SK-N-SH (cell line): ENCODE results near the gene RPA3. TPM values are rescaled to one million over a fixed set of nuclear protein-coding genes. Genes with fewer than 3 reads are reported as not detected.
A peak's percentile ranks its signal among the peaks of the same experiment; 100 is the strongest.

Experiments
- CTCF ChIA-PET: fragments of 300-600, 350-600 bp; formaldehyde crosslinking; extraction: SDS; loops from one replicate; lab custom pipeline; 2021; lab: Yijun Ruan, JAX
- POLR2A ChIA-PET: fragments of 350-600 bp; sonication (Branson Sonifier 250); formaldehyde crosslinking; extraction: SDS; loops from one replicate; lab custom pipeline; 2020; ENCODE audit warnings: antibody characterized with exemption, inconsistent platforms; lab: Yijun Ruan, JAX
- DNase-seq: peaks from one replicate; pipeline ENCODE4 v3.0.0; 2012
- H2AFZ ChIP-seq: fragments of 200-600 bp; sonication (generic); 2 replicates; pipeline ENCODE4 v1.8.1; 2016; ENCODE audit warnings: antibody characterized with exemption, mild to moderate bottlenecking, low read depth
- H3F3A ChIP-seq: fragments of 200-600 bp; sonication (generic); replicated peaks from 2 replicates; pipeline ENCODE3; 2016; ENCODE audit warnings: antibody characterized with exemption, mild to moderate bottlenecking; ENCODE audit not compliant: insufficient read depth
- H3K27ac ChIP-seq, 2 experiments: fragments of 200-500 bp in 1 of 2; fragments of 200-600 bp in 1 of 2; sonication (Bioruptor generic) in 1 of 2; sonication (generic), shearing (Covaris generic) in 1 of 2; 2 replicates each; pipeline versions ENCODE4 v1.5.1 to v1.6.1; 2014 to 2016; ENCODE audit warnings: low read depth in 2 of 2, inconsistent platforms in 1 of 2, low read length in 1 of 2, mild to moderate bottlenecking in 1 of 2, mixed read lengths in 1 of 2
- H3K27me3 ChIP-seq: fragments of 200-600 bp; sonication (generic), shearing (Covaris generic); 2 replicates; pipeline ENCODE4 v1.6.1; 2016; ENCODE audit warnings: mixed run types; ENCODE audit not compliant: insufficient read depth
- H3K36me3 ChIP-seq, 2 experiments: fragments of 200-500 bp in 1 of 2; fragments of 200-600 bp in 1 of 2; sonication (Bioruptor generic) in 1 of 2; sonication (generic) in 1 of 2; replicated peaks in 1 of 2; 2 replicates each; pipeline versions ENCODE3 to v1.5.1; 2014 to 2016; ENCODE audit warnings: low read length in 1 of 2, mild to moderate bottlenecking in 1 of 2; ENCODE audit not compliant: insufficient read depth in 2 of 2, control insufficient read depth in 1 of 2
- H3K4me1 ChIP-seq, 2 experiments: fragments of 200-500 bp in 1 of 2; fragments of 200-600 bp in 1 of 2; sonication (Bioruptor generic) in 1 of 2; sonication (generic), shearing (Covaris generic) in 1 of 2; 2 replicates each; pipeline versions ENCODE4 v1.5.1 to v1.6.1; 2014 to 2016; ENCODE audit warnings: low read depth in 1 of 2, low read length in 1 of 2, mixed run types in 1 of 2; ENCODE audit not compliant: insufficient read depth in 2 of 2, control insufficient read depth in 1 of 2
- H3K4me2 ChIP-seq: fragments of 200-600 bp; sonication (generic), shearing (Covaris generic); 2 replicates; pipeline ENCODE4 v1.6.1; 2017; ENCODE audit warnings: mixed run types
- H3K4me3 ChIP-seq, 2 experiments: fragments of 200-500 bp in 1 of 2; fragments of 200-600 bp in 1 of 2; sonication (Bioruptor generic) in 1 of 2; sonication (generic), shearing (Covaris generic) in 1 of 2; 2 replicates each; pipeline versions ENCODE4 v1.5.1 to v1.8.1; 2014 to 2016; ENCODE audit warnings: low read depth in 2 of 2, inconsistent platforms in 1 of 2, low read length in 1 of 2, mild to moderate bottlenecking in 1 of 2, mixed read lengths in 1 of 2, moderate library complexity in 1 of 2
- H3K79me2 ChIP-seq: fragments of 200-600 bp; sonication (generic); 2 replicates; pipeline ENCODE4 v1.8.1; 2017; ENCODE audit warnings: mild to moderate bottlenecking; ENCODE audit not compliant: insufficient read depth
- H3K9ac ChIP-seq: fragments of 200-600 bp; sonication (generic); 2 replicates; pipeline ENCODE4 v1.6.1; 2017; ENCODE audit warnings: mixed run types
- H3K9me2 ChIP-seq: fragments of 200-600 bp; sonication (generic); 2 replicates; pipeline ENCODE4 v1.6.1; 2017; ENCODE audit warnings: mixed run types
- H3K9me3 ChIP-seq: fragments of 200-600 bp; sonication (generic); 2 replicates; pipeline ENCODE4 v1.6.1; 2017; ENCODE audit warnings: mixed run types, mild to moderate bottlenecking, moderate library complexity
- H4K20me1 ChIP-seq: fragments of 200-600 bp; sonication (generic); 2 replicates; pipeline ENCODE4 v1.6.1; 2017; ENCODE audit warnings: mild to moderate bottlenecking, mixed run types; ENCODE audit not compliant: insufficient read depth
- CHD2 ChIP-seq: fragments of 150-350 bp; IDR thresholded peaks from 2 replicates; pipeline ENCODE4 v1.6.1; 2018; ENCODE audit warnings: low read length; ENCODE audit not compliant: partially characterized antibody
- FOXJ3 ChIP-seq: sonication (generic); formaldehyde crosslinking; IDR thresholded peaks from 2 replicates; pipeline ENCODE4 v1.5.1; 2020; ENCODE audit warnings: mild to moderate bottlenecking, missing genetic modification reagents
- IRF3 ChIP-seq: fragments of 150-350 bp; IDR thresholded peaks from 2 replicates; pipeline ENCODE4 v1.6.1; 2016; ENCODE audit warnings: mild to moderate bottlenecking, low read depth, low read length
- NFIC ChIP-seq: IDR thresholded peaks from 2 replicates; pipeline ENCODE4 v1.4.0; 2012; ENCODE audit warnings: borderline replicate concordance
- REST ChIP-seq: IDR thresholded peaks from 2 replicates; pipeline ENCODE4 v1.6.1; 2012; ENCODE audit warnings: mild to moderate bottlenecking, low read depth, low read length, moderate library complexity
- TAF1 ChIP-seq: IDR thresholded peaks from 2 replicates; pipeline ENCODE4 v1.6.1; 2012; ENCODE audit warnings: low read depth, mild to moderate bottlenecking, low read length, moderate library complexity, borderline replicate concordance
- TCF12 ChIP-seq: IDR thresholded peaks from 2 replicates; pipeline ENCODE4 v1.4.0; 2012
- USF2 ChIP-seq: fragments of 150-350 bp; IDR thresholded peaks from 2 replicates; pipeline ENCODE4 v1.6.1; 2017; ENCODE audit warnings: antibody characterized with exemption, low read length, low read depth, borderline replicate concordance
- ZBTB33 ChIP-seq: IDR thresholded peaks from 2 replicates; pipeline ENCODE4 v1.4.0; 2012; ENCODE audit warnings: low read depth, borderline replicate concordance
- WGBS: methylation state at CpG from one replicate; pipeline ENCODE4 v1.1.6; 2017; ENCODE audit warnings: low lambda C conversion rate; 5-methylcytosine and 5-hydroxymethylcytosine counted together
- polyA plus RNA-seq, 3 experiments: library from polyadenylated mRNA; depleted of rRNA; stranded (reverse); fragments of >200 nt; gene quantifications; 2 replicates each; pipeline ENCODE4 v1.2.3, GENCODE V29; 2012

Gene RPA3
- polyA plus RNA-seq, 1 of the 3 experiments (the other 2 are of a cell fraction), result 39.0 TPM

GRCh38 chr7:7613210-7613609, 105.2 kb downstream of the RPA3 start:
- peak overlapping the region in 1 of 2 experiments; percentile 94; a peak in 2 of 4 replicates for H3K27ac ChIP-seq
- H4K20me1 ChIP-seq, result no peaks in the 10 kb centered on the region
- 94% methylated on average over 1 of the region's 1 CpG for WGBS
- H3K9me2 ChIP-seq, result no peaks in the 10 kb centered on the region
- H3F3A ChIP-seq, result no peaks in the 10 kb centered on the region
- peaks cover 15 to 29% of the 10 kb centered on the region in 2 experiments for H3K36me3 ChIP-seq
- H2AFZ ChIP-seq, result no peak overlapping the region
- no peak overlapping the region for H3K4me2 ChIP-seq
- no peaks in the 10 kb centered on the region for H3K27me3 ChIP-seq
- no peaks in the 10 kb centered on the region for H3K79me2 ChIP-seq
- POLR2A ChIA-PET, result interaction anchor here (1.0 to 1.8 kb wide), 3 partner anchors 27 to 648 kb away, joined by 4 to 8 read pairs (median 4); partner anchors contain the start of gene UMAD1
- no peak for TF ChIP-seq CHD2
- TF ChIP-seq USF2, result no peak
- no peak for TF ChIP-seq ZBTB33
- TF ChIP-seq REST, result no peak
- no peak for TF ChIP-seq TCF12
- no peak for TF ChIP-seq NFIC
- no peak for TF ChIP-seq FOXJ3
- no peak for TF ChIP-seq IRF3
- TF ChIP-seq TAF1, result no peak
- TF ChIP-seq, all 33 proteins: peak for 0
- CTCF ChIA-PET, result interaction anchor here (0.7 to 2.0 kb wide), 9 partner anchors 13 to 683 kb away, joined by 3 to 8 read pairs (median 4); no protein-coding TSS in a partner anchor
- no peak overlapping the region for H3K9ac ChIP-seq
- H3K9me3 ChIP-seq, result no peaks in the 10 kb centered on the region
- peaks cover 0 to 41% of the 10 kb centered on the region in 2 experiments; a peak in 2 of 4 replicates for H3K4me1 ChIP-seq
- no peak overlapping the region for H3K4me3 ChIP-seq
- DNase-seq, result no peak
